Measurements from ENCODE around the gene EVI5L.
"Not testable (repeated sequence)": the region's sequence is repeated elsewhere in the genome, so short reads cannot be mapped to it uniquely, and the experiment has no call there.

Gene EVI5L

GRCh38 chr19:7816040-7816439 lies 14.0 kb upstream of the EVI5L start:
- DNase-seq (ENCODE audit: low read depth in 2 of 2): not testable (repeated sequence)

DNA sequence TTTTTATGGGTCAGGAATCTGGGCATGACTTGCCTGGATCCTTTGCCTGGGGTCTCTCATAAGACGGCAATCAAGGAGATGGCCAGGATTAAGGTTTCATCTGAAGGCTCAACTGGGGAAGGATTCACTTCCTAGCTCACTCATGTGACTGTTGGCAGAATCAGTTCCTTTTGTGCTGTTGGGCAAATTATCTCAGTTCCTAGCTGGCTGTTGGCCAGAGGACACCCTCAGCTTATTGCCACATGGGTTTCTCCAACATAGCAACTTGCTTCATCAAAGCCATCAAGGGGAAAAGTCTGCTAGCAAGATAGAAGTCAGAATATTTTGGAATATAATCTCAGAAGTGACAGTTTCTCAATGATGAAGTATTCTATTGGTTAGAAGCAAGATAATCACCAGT lies 12.2 kb upstream of the EVI5L start:
- DNase-seq (ENCODE audit: low read depth in 2 of 2): no peak

- DNase-seq (ENCODE audit: low read depth in 2 of 2): no peak
Measured at GRCh38 chr19:7818806-7819205, 11.2 kb upstream of the EVI5L start.

DNA sequence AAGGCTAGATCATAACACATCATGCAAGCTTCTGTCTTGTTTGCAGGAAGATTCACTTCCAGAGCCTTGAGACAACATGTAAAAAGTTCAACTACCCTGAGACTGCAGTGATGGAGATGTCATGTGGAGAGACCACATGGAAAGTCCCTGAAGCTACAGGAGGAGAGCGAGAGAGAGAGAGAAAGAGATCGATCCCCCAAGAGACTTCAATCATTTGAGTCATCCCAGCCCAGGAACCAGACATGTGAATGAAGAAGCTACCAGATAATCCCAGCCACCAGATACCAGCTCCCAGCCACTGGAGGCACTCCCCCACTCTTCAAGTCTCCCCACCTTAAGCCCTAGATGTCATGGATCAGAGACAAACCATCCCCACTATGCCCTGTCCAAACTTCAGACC lies 10.7 kb upstream of the EVI5L start:
- DNase-seq (ENCODE audit: low read depth in 2 of 2): no peak

GRCh38 chr19:7820588-7820987 lies 9.4 kb upstream of the EVI5L start:
- DNase-seq (ENCODE audit: low read depth in 2 of 2): no peak

DNA sequence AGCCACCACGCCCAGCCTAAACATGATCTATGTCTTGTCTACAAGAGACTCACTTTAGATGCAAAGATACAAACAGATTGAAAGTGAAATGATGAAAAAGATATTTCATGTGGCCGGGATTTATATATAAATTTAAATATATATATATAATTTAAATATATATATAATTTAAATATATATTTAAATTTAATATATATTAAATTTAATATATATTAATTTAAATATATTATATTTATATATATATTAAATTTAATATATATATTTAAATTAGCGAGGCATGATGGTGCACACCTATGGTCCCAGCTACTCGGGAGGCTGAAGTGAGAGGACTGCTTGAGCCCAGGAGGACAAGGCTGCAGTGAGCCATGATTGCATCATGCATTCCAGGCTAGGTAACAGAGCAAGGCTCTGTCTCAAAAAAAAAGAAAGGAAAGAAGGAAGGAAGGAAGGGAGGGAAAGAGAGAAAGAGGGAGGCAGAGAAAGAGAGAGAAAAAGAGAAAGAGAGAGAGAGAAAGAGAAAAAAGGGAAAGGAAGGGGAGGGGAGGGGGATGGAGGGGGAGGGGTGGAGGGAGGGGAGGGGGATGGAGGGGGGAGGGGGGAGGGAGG lies 7.0 kb upstream of the EVI5L start:
- DNase-seq (ENCODE audit: low read depth in 2 of 2): no peak

DNA sequence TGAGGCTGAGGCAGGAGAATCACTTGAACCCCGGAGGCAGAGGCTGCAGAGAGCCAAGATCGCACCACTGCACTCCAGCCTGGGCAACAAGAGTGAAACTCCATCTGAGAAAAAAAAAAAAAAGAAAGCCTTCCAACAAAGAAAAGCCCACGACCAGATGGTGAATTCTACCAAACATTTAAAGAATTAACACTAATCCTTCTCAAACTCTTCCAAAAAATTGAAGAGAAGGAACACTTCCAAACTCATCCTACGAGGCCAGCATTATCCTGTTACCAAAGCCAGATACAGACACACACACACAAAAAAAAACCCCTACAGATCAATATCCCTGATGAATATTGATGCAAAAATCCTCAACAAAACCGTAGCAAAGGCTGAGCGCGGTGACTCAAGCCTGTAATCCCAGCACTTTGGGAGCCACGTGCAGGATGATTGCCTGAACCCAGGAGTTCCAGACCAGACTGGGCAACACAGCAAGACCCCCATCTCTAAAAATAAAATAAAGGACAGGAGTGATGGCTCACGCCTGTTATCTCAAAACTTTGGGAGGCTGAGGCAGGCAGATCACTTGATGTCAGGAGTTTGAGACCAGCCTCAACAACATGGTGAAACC lies 6.2 kb upstream of the EVI5L start:
- DNase-seq (ENCODE audit: low read depth in 2 of 2): no peak

- no peak for DNase-seq (ENCODE audit: low read depth in 2 of 2)
Measured at GRCh38 chr19:7829166-7829520, 875 bp upstream of the EVI5L start.

GRCh38 chr19:7830272-7830771 lies 304 bp downstream of the EVI5L start:
- no peak for DNase-seq (ENCODE audit: low read depth in 2 of 2)

DNA sequence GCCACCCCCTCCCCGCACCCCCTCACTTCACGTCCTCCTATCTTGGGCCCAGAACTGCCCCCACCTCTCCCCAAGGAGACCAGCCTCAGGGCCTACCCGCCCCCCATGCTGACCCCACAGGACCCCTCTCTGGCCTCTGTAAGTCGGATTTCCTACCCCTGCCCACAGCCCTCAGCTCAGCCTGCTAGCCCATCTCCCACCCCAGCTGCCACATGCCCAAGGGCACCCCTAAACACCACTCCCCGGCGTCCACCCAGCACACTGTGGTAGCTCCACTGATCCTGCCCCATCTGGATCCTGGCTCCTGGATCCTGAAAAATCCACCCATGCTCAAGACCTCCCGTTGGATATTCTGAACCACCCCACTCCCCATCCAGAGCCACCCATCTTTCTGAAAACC lies 805 bp downstream of the EVI5L start:
- DNase-seq (ENCODE audit: low read depth in 2 of 2): no peak

DNA sequence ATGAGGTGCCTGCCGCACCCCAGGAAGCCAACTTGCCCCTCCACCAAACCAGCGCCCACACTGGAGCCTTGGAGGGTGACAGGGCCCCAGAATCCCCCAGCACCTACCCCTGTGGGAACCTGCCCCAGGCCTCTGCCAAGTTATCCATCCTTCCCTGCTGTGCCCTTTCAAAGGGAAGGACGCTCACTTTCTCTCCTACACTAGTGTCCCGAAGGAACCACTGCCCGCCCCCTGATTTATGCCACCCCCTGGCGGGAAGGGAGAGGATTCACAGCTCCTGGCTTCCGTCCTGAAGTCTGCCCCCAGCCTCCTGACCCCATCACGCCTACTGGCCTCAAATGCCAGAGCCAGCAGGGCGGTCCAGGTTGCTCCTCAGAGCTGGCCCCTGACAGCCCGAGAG lies 1.4 kb downstream of the EVI5L start:
- DNase-seq (ENCODE audit: low read depth in 2 of 2): no peak

- DNase-seq (ENCODE audit: low read depth in 2 of 2): no peak
Measured at GRCh38 chr19:7832009-7832408, 2.0 kb downstream of the EVI5L start.

- no peak for DNase-seq (ENCODE audit: low read depth in 2 of 2)
Measured at GRCh38 chr19:7832781-7833180, 2.8 kb downstream of the EVI5L start.

DNA sequence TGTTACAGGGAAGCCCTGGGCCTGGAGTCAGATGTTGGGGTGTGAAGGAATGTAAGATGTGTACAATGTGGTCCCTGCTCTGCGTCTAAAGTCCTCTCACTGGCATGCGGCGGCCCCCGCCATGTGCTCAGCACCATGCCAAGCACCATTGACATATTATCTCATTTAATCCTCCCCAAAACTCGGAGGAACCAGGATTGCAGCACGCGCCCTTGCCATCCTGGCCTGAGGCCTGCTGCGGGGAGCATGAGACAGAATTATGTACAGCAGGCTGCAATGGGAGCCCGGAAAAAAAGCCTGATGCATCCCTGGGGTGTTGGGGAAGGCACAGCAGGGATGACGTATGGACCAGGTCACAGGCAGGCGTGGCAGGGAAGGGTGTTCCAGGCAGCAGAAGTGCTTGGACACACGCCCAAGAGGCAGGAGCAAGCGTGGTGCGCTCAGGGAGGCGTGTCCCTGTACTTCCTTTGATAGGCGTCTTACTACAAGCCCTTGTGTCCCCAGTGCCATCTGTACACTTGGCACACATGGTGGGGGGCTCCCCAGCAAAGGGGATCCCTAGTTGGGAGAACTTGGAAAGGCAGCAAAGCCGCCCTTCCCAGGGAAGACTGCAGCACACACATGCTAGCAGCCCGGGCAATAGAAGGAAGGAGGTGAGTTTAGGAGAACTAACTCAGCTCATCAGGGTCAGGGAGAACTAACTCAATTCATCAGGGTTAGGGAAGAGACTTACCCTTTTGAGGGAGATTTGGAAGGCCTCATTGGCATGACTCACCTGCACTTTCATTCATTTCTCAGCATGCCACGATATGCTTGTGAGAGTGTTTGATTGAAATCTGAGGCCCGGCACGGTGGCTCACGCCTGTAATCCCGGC lies 3.4 kb downstream of the EVI5L start:
- DNase-seq (ENCODE audit: low read depth in 2 of 2): no peak

DNA sequence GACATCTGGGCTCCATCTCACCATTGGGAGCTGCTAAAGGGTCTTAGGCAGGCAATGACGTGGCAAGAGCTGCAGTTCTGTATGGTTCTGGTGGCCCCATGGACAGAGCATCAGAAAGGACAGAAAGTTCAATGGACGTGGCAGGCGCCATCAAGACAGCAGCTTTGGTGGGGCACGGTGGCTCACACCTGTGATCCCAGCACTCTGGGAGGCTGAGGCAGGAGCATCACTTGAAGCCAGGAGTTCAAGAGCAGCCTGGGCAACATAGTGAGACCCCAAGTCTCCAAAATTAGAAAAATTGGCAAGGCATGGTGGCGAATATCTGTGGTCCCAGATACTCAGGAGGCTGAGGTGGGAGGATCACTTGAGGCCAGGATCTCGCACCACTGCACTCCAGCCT lies 9.5 kb downstream of the EVI5L start:
- DNase-seq (ENCODE audit: low read depth in 2 of 2): no peak

DNA sequence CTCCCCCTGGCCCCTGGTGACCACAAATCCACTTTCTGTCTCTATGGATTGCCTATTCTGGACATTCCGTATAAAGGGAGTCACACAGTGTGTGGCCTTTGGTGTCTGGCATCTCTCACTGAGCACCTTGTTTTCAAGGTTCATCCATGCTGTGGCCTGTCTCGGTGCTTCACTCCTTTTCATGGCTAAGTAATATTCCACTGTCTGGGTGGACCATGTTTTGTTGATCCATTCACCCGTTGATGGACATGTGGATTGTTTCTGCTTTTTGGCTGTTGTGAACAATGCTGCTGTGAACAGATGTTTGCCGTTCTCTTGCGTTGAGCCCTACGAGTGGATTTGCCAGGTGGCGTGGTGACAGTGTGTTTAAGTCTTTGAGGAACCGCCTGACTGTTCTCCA lies 10.6 kb downstream of the EVI5L start:
- DNase-seq (ENCODE audit: low read depth in 2 of 2): no peak

DNA sequence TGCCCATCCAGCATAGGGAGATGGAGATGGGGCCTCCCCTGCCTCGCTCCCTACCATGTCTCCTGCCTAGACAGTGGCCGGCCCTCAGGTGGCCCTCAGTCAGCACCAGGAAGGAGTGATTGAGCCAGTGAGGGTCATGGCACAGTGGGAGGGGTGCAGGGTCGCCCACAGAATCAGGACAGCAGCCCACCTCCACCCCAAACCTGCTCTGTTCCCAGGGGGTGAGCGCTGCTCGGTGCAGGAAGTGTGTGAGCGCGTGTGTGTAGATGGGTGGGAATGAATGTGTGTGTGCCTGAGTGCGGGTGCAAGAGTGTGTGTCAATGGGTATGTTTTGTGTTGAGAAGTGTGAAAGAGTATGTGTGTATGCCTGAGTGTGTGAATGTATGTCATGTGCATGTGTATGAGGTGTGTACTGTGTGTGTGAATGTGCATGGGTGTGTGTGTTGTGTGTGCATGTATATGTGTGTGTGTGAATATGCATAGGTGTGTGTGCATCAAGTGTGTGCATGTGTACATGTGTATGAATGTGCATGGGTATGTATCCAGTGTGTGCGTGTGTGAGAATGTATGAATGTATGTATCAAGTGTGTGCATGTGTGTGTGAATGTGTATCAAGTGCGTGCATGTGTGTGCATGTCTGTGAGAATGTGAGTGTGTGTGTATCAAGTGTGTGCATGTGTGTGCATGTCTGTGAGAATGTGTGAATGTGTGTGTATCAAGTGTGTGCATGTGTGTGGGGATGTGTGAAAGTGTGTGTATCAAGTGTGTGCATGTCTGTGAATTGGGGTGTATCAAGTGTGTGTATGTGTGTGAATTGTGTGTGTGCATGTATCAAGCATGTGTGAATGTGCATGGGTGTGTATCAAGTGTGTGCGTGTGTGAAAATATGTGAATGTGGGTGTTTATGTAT lies 12.0 kb downstream of the EVI5L start:
- DNase-seq (ENCODE audit: low read depth in 2 of 2): no peak

DNA sequence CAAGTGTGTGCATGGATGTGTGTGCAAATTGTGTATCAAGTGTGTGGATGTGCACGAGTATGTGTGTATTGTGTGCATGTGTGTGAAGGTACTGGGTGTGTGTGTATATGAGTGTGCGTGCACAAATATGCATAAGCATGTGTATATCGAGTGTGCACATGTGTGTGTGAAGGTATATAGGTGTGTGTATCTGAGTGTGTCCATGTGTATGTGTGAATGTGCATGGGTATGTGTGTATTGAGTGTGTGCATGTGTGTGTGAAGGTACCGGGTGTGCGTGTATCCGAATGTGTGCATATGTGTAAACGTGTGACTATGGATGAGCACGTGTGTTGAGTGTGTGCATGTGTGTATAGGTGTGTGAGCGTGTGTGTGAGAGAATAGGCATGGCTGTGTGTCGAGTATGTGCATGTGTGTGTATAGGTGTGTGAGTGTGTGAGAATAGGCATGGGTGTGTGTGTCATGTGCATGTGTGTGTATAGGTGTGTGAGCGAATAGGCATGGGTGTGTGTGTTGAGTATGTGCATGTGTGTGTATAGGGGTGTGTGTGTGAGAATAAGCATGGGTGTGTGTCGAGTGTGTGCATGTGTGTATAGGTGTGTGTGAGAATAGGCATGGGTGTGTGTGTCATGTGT lies 12.8 kb downstream of the EVI5L start:
- DNase-seq (ENCODE audit: low read depth in 2 of 2): no peak

GRCh38 chr19:7843521-7843920 lies 13.5 kb downstream of the EVI5L start:
- DNase-seq (ENCODE audit: low read depth in 2 of 2): no peak

DNA sequence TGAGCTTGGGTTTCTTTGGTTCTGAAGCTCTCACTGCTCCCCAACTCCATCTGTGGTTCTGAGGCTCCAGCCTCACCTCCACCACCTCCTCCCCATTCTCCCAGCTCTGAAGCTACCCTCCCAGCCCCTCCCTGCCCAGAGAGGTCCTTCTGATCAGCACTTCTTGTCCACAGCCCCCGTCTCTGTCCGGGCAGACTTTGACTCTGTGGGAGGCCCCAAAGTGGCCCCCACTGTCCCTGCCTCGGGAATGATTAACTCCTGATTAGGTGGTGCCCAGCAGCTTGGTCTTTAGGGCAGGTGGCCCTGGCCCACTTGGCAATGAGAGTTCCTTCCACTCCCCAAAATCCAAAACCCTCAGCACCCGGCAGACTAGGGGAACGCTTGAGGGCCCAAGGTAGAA lies 14.4 kb downstream of the EVI5L start:
- no peak for DNase-seq (ENCODE audit: low read depth in 2 of 2)

DNA sequence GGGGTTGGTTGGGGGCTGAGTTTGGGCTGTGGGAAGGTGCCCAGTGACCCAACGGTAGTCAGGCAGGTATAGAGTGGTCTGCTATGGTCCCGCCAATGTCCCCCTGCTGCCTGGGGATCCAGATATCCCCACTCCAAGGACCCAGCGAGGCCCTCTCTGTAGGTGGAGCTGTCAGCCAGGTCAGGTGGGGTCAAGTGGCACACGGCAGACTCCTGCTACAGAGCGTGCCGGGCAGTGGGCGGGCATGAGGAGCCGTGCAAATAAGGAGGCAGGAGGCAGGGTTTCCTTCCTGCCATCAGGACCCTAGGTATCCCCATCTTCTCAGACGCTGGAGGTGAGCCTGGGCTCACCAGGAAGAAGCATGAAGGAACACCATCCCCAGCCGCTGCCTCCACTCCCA lies 14.9 kb downstream of the EVI5L start:
- DNase-seq (ENCODE audit: low read depth in 2 of 2): no peak

Data from stimulated activated CD8-positive, alpha-beta memory T cell treated with anti-CD3 and anti-CD28 coated beads, Interleukin-2, amount 100 ng/mL, for 48 hours (primary cell).